B cell (primary cell): ENCODE measurements around the gene ZP2.

Source experiments
- CTCF ChIP-seq: fragments of 200-600 bp; IDR thresholded peaks from one replicate; pipeline ENCODE4 v1.8.0; 2022; ENCODE audit warnings: antibody characterized with exemption, mild to moderate bottlenecking
- EZH2 ChIP-seq: IDR thresholded peaks from 2 replicates; pipeline ENCODE4 v1.6.1; 2012; ENCODE audit warnings: borderline replicate concordance, low read depth, mild to moderate bottlenecking, moderate library complexity, low read length; ENCODE audit not compliant: insufficient read depth, poor library complexity, severe bottlenecking

GRCh38 chr16:21226749-21227148 lies 15.4 kb upstream of the ZP2 start:
- no peak for TF ChIP-seq CTCF
- no peak for TF ChIP-seq EZH2
